H9 (cell line): ENCODE measurements around the gene SPATA17. TPM values are rescaled to one million over a fixed set of nuclear protein-coding genes. Genes with fewer than 3 reads are reported as not detected.

Experiments
- DNase-seq: peaks from one replicate; pipeline ENCODE4 v3.0.0-alpha.2; 2017
- H2AFZ ChIP-seq: one replicate; pipeline ENCODE4 v1.6.1; 2013; ENCODE audit warnings: mild to moderate bottlenecking, low read length, control low read depth, moderate library complexity
- H2AK5ac ChIP-seq: 2 replicates; pipeline ENCODE4 v1.6.1; 2013; ENCODE audit warnings: low read length, control low read depth, mixed read lengths; ENCODE audit not compliant: insufficient read length
- H2BK120ac ChIP-seq: one replicate; pipeline ENCODE4 v1.6.1; 2013; ENCODE audit warnings: low read depth, mild to moderate bottlenecking, low read length, control low read depth, inconsistent platforms; ENCODE audit not compliant: poor library complexity, severe bottlenecking
- H2BK12ac ChIP-seq: 2 replicates; pipeline ENCODE4 v1.6.1; 2013; ENCODE audit warnings: low read length, control low read depth, mixed read lengths, low read depth; ENCODE audit not compliant: insufficient read length
- H2BK15ac ChIP-seq: 2 replicates; pipeline ENCODE4 v1.6.1; 2013; ENCODE audit warnings: low read depth, low read length, control low read depth
- H2BK20ac ChIP-seq: one replicate; pipeline ENCODE4 v1.6.1; 2013; ENCODE audit warnings: low read depth, mild to moderate bottlenecking, low read length, control low read depth, inconsistent platforms; ENCODE audit not compliant: poor library complexity, severe bottlenecking
- H2BK5ac ChIP-seq: 2 replicates; pipeline ENCODE4 v1.6.1; 2013; ENCODE audit warnings: low read length, control low read depth, mixed read lengths; ENCODE audit not compliant: insufficient read length
- H3K14ac ChIP-seq: 2 replicates; pipeline ENCODE4 v1.6.1; 2013; ENCODE audit warnings: low read length, control low read depth; ENCODE audit not compliant: insufficient read depth
- H3K18ac ChIP-seq: 2 replicates; pipeline ENCODE4 v1.6.1; 2013; ENCODE audit warnings: low read depth, mild to moderate bottlenecking, mixed read lengths, low read length, control low read depth; ENCODE audit not compliant: insufficient read length
- H3K23ac ChIP-seq: 2 replicates; pipeline ENCODE4 v1.6.1; 2013; ENCODE audit warnings: low read length, control low read depth, mixed read lengths, low read depth; ENCODE audit not compliant: insufficient read length
- H3K23me2 ChIP-seq: 2 replicates; pipeline ENCODE4 v1.6.1; 2013; ENCODE audit warnings: low read depth, mild to moderate bottlenecking, mixed read lengths, low read length, control low read depth; ENCODE audit not compliant: insufficient read length, poor library complexity, severe bottlenecking
- H3K27ac ChIP-seq: 2 replicates; pipeline ENCODE4 v1.5.1; 2013; ENCODE audit warnings: low read length, control low read depth, mixed read lengths, low read depth; ENCODE audit not compliant: insufficient read length
- H3K27me3 ChIP-seq: 2 replicates; pipeline ENCODE4 v1.6.1; 2013; ENCODE audit warnings: low read length, control low read depth, inconsistent platforms; ENCODE audit not compliant: insufficient read depth
- H3K4ac ChIP-seq: 2 replicates; pipeline ENCODE4 v1.6.1; 2013; ENCODE audit warnings: low read depth, mild to moderate bottlenecking, control low read depth, inconsistent platforms, low read length, moderate library complexity
- H3K4me1 ChIP-seq: 2 replicates; pipeline ENCODE4 v1.6.1; 2013; ENCODE audit warnings: low read length, control low read depth, inconsistent platforms; ENCODE audit not compliant: insufficient read depth
- H3K4me2 ChIP-seq: 2 replicates; pipeline ENCODE4 v1.6.1; 2013; ENCODE audit warnings: low read length, control low read depth, mixed read lengths; ENCODE audit not compliant: insufficient read length, insufficient read depth
- H3K56ac ChIP-seq: 2 replicates; pipeline ENCODE4 v1.6.1; 2013; ENCODE audit warnings: low read depth, mild to moderate bottlenecking, mixed read lengths, low read length, control low read depth; ENCODE audit not compliant: insufficient read length
- H3K79me1 ChIP-seq: 2 replicates; pipeline ENCODE4 v1.6.1; 2013; ENCODE audit warnings: low read depth, mild to moderate bottlenecking, moderate library complexity, low read length, control low read depth, inconsistent platforms; ENCODE audit not compliant: insufficient read depth, poor library complexity, severe bottlenecking
- H3K79me2 ChIP-seq: 2 replicates; pipeline ENCODE4 v1.6.1; 2013; ENCODE audit warnings: low read length, control low read depth, inconsistent platforms; ENCODE audit not compliant: insufficient read depth
- H3K9ac ChIP-seq: 2 replicates; pipeline ENCODE4 v1.6.1; 2013; ENCODE audit warnings: low read length, control low read depth, mixed read lengths; ENCODE audit not compliant: insufficient read length; ENCODE audit errors: extremely low read depth
- H3K9me3 ChIP-seq: one replicate; pipeline ENCODE4 v1.6.1; 2013; ENCODE audit warnings: low read depth, low read length, inconsistent platforms; ENCODE audit not compliant: control insufficient read depth
- H3T11ph ChIP-seq: one replicate; pipeline ENCODE4 v1.6.1; 2013; ENCODE audit warnings: mild to moderate bottlenecking, low read length, control low read depth, inconsistent platforms
- H4K20me1 ChIP-seq: one replicate; pipeline ENCODE4 v1.6.1; 2013; ENCODE audit not compliant: control insufficient read depth, insufficient read length, insufficient read depth
- H4K5ac ChIP-seq: 2 replicates; pipeline ENCODE4 v1.6.1; 2013; ENCODE audit warnings: low read depth, mild to moderate bottlenecking, mixed read lengths, low read length, control low read depth; ENCODE audit not compliant: insufficient read length
- H4K8ac ChIP-seq: replicated peaks from 2 replicates; pipeline ENCODE4 v1.6.1; 2013; ENCODE audit warnings: low read length, control low read depth, mixed read lengths, low read depth; ENCODE audit not compliant: insufficient read length
- H4K91ac ChIP-seq: 2 replicates; pipeline ENCODE4 v1.6.1; 2013; ENCODE audit warnings: low read depth, mild to moderate bottlenecking, moderate library complexity, mixed read lengths, low read length, control low read depth; ENCODE audit not compliant: insufficient read length
- H3K27ac Mint-ChIP-seq, 3 experiments: 2 replicates in 2 of 3; 3 replicates in 1 of 3; pipeline ENCODE4 v1.8.0; 2020 to 2021; ENCODE audit warnings: mixed read lengths in 3 of 3, mild to moderate bottlenecking in 1 of 3, moderate library complexity in 1 of 3
- H3K27me3 Mint-ChIP-seq: 2 replicates; pipeline ENCODE4 v1.8.0; 2021; ENCODE audit warnings: low read depth, mild to moderate bottlenecking, moderate library complexity, mixed read lengths
- H3K36me3 Mint-ChIP-seq, 3 experiments: 2 replicates in 2 of 3; 3 replicates in 1 of 3; pipeline ENCODE4 v1.8.0; 2020 to 2021; ENCODE audit warnings: low read depth in 3 of 3, mixed read lengths in 3 of 3; ENCODE audit not compliant: insufficient read depth in 1 of 3
- H3K4me1 Mint-ChIP-seq, 2 experiments: 2 replicates each; pipeline ENCODE4 v1.8.0; 2020; ENCODE audit warnings: mixed read lengths in 2 of 2
- H3K4me3 Mint-ChIP-seq, 2 experiments: 2 replicates in 1 of 2; 3 replicates in 1 of 2; pipeline ENCODE4 v1.8.0; 2020 to 2021; ENCODE audit warnings: mild to moderate bottlenecking in 2 of 2, mixed read lengths in 2 of 2, moderate library complexity in 1 of 2
- H3K9me3 Mint-ChIP-seq, 2 experiments: 2 replicates in 1 of 2; 3 replicates in 1 of 2; pipeline ENCODE4 v1.8.0; 2020; ENCODE audit warnings: mild to moderate bottlenecking in 2 of 2, mixed read lengths in 2 of 2, moderate library complexity in 1 of 2
- WGBS: extraction: QIAGEN DNeasy Blood & Tissue Kit; methylation state at CpG from one replicate; pipeline ENCODE4 v1.1.7; 2013; ENCODE audit warnings: missing lambda C conversion rate, low lambda C conversion rate, mixed read lengths; ENCODE audit not compliant: insufficient read length; ENCODE audit errors: extremely low coverage; 5-methylcytosine and 5-hydroxymethylcytosine counted together
- total RNA-seq: library from RNA; stranded (reverse); gene quantifications from 2 replicates; pipeline ENCODE4 v1.2.1, GENCODE V29; 2021
- TF ChIP-seq, protein P1 (sequence below): fragments of 200-600 bp; sonication (generic); conservative IDR thresholded peaks from 3 replicates; pipeline ENCODE4 v1.8.0; 2021; ENCODE audit warnings: antibody characterized with exemption, mild to moderate bottlenecking

Gene SPATA17
- total RNA-seq, 1 experiment from 2014 or later = 0.44 TPM

DNA sequence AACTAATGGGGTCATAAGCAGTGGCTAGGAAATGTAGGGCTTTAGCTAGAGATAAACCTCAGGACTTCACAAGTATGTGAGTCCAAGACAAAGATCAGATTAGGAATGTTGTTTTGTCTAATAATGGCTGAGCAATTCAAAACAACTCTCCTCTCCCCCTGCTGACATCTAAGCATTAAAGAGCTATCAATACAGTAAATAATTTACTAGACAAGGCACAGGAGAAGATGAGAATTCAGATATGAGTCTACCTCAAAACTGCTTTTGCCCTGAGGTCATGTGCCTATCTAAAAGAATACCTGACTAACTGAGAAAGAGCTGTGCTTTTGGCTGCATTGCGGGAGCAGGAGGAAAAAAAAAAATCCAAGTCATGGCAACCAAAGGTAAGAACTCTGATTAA is 86.8 kb downstream of the SPATA17 start:
- H3K23me2 ChIP-seq = no peaks in the 10 kb centered on the region
- H3K4me2 ChIP-seq = no peak overlapping the region
- H3K9me3 ChIP-seq = no peaks in the 10 kb centered on the region
- DNase-seq = no peak
- H3K27ac ChIP-seq = no peak overlapping the region
- H3K4ac ChIP-seq = no peak overlapping the region
- H4K91ac ChIP-seq = no peak overlapping the region
- no peak overlapping the region for H2AFZ ChIP-seq
- no peak overlapping the region for H3K18ac ChIP-seq
- no peaks in the 10 kb centered on the region for H3K79me2 ChIP-seq
- H3K27ac Mint-ChIP-seq = no peak overlapping the region
- no peaks in the 10 kb centered on the region for H4K20me1 ChIP-seq
- no peak overlapping the region for H3K14ac ChIP-seq
- peaks cover 3 to 5% of the 10 kb centered on the region in 2 experiments; a peak in 3 of 4 replicates for H3K4me1 Mint-ChIP-seq
- WGBS = no CpG with 5 or more reads among the region's 1 CpG
- H2AK5ac ChIP-seq = no peak overlapping the region
- H3K27me3 ChIP-seq = no peaks in the 10 kb centered on the region
- no peak overlapping the region for H2BK15ac ChIP-seq
- no peak overlapping the region for H2BK5ac ChIP-seq
- no peaks in the 10 kb centered on the region for H3K79me1 ChIP-seq
- H2BK20ac ChIP-seq = no peak overlapping the region
- no peak overlapping the region for H3K56ac ChIP-seq
- H3K4me1 ChIP-seq = no peaks in the 10 kb centered on the region
- H3T11ph ChIP-seq = no peak overlapping the region
- no peaks in the 10 kb centered on the region for H3K27me3 Mint-ChIP-seq
- no peak overlapping the region for H3K4me3 Mint-ChIP-seq
- no peak overlapping the region for H2BK12ac ChIP-seq
- no peak overlapping the region for H3K23ac ChIP-seq
- no peak overlapping the region for H4K5ac ChIP-seq
- H4K8ac ChIP-seq = no peak overlapping the region
- H3K9ac ChIP-seq = no peak overlapping the region
- no peak overlapping the region for H2BK120ac ChIP-seq
- TF ChIP-seq, protein P1, sequence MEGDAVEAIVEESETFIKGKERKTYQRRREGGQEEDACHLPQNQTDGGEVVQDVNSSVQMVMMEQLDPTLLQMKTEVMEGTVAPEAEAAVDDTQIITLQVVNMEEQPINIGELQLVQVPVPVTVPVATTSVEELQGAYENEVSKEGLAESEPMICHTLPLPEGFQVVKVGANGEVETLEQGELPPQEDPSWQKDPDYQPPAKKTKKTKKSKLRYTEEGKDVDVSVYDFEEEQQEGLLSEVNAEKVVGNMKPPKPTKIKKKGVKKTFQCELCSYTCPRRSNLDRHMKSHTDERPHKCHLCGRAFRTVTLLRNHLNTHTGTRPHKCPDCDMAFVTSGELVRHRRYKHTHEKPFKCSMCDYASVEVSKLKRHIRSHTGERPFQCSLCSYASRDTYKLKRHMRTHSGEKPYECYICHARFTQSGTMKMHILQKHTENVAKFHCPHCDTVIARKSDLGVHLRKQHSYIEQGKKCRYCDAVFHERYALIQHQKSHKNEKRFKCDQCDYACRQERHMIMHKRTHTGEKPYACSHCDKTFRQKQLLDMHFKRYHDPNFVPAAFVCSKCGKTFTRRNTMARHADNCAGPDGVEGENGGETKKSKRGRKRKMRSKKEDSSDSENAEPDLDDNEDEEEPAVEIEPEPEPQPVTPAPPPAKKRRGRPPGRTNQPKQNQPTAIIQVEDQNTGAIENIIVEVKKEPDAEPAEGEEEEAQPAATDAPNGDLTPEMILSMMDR = no peak
- no peaks in the 10 kb centered on the region; a peak in 2 of 5 replicates for H3K9me3 Mint-ChIP-seq
- no peaks in the 10 kb centered on the region for H3K36me3 Mint-ChIP-seq
